T1000 (cell line): ENCODE data around the gene HCAR1.
"Not testable (repeated sequence)": the region's sequence is repeated elsewhere in the genome, so short reads cannot be mapped to it uniquely, and the experiment has no call there.

Source experiments
- DNase-seq: peaks from one replicate; lab custom pipeline; 2025; ENCODE audit warnings: mixed read lengths; lab: John Stamatoyannopoulos, UW

Gene HCAR1

GRCh38 chr12:122730215-122731014 lies at the start of gene HCAR1:
Gene HCAR1 (minus strand): TSS chr12:122730844. CDS start chr12:122730339, 505 bp downstream.
- DNase-seq: no peak

- no peak for DNase-seq
Measured at GRCh38 chr12:122757568-122757967, 26.9 kb upstream of the HCAR1 start.

GRCh38 chr12:122754790-122755189 lies 24.1 kb upstream of the HCAR1 start:
- no peak for DNase-seq

GRCh38 chr12:122753319-122753650 lies 22.6 kb upstream of the HCAR1 start:
- DNase-seq: no peak

- peak; percentile 98 for DNase-seq
Measured at GRCh38 chr12:122752464-122753318, 22.0 kb upstream of the HCAR1 start, which contains the start of gene DENR. Gene DENR (plus strand): TSS chr12:122752824. CDS start chr12:122753702, 878 bp downstream.

- DNase-seq: not testable (repeated sequence)
Measured at GRCh38 chr12:122750781-122751515, 20.3 kb upstream of the HCAR1 start.

- no peak for DNase-seq
Measured at GRCh38 chr12:122749569-122750332, 19.1 kb upstream of the HCAR1 start.

- no peak for DNase-seq
Measured at GRCh38 chr12:122747224-122748135, 16.8 kb upstream of the HCAR1 start.

- no peak for DNase-seq
Measured at GRCh38 chr12:122743895-122744525, 13.4 kb upstream of the HCAR1 start.

GRCh38 chr12:122740351-122740750 lies 9.7 kb upstream of the HCAR1 start:
- no peak for DNase-seq

- DNase-seq: no peak
Measured at GRCh38 chr12:122738571-122738970, 7.9 kb upstream of the HCAR1 start.

GRCh38 chr12:122732611-122733010 lies 2.0 kb upstream of the HCAR1 start:
- DNase-seq: no peak

- DNase-seq: no peak
Measured at GRCh38 chr12:122732170-122732569, 1.5 kb upstream of the HCAR1 start.

GRCh38 chr12:122729583-122730214 lies 945 bp downstream of the HCAR1 start:
- no peak for DNase-seq

GRCh38 chr12:122726080-122726558 lies 4.5 kb downstream of the HCAR1 start:
- DNase-seq: no peak

GRCh38 chr12:122725452-122726079 lies 5.1 kb downstream of the HCAR1 start:
- DNase-seq: no peak

- no peak for DNase-seq
Measured at GRCh38 chr12:122724641-122725243, 5.9 kb downstream of the HCAR1 start.

GRCh38 chr12:122722387-122722786 lies 8.3 kb downstream of the HCAR1 start:
- no peak for DNase-seq
